Breast epithelium (tissue), 4 donors: ENCODE results near the gene SNTB2. TPM values are rescaled to one million over a fixed set of nuclear protein-coding genes. Genes with fewer than 3 reads are reported as not detected.
"Not testable (repeated sequence)": the region's sequence is repeated elsewhere in the genome, so short reads cannot be mapped to it uniquely, and the experiment has no call there.

Experiments
- DNase-seq, 2 donors: peaks; one replicate each; pipeline ENCODE4 v3.0.0-alpha.2; 2019; ENCODE audit warnings: low spot score in 2 of 2
- H3K27ac ChIP-seq, 2 donors: fragments of 200-600 bp; sonication (generic) in 1 of 2; one replicate each; pipeline ENCODE4 v1.5.1; 2016 to 2019; ENCODE audit warnings: mild to moderate bottlenecking in 1 of 2
- H3K27me3 ChIP-seq, 2 donors: fragments of 200-600 bp; sonication (generic) in 1 of 2; one replicate each; pipeline versions ENCODE4 v1.5.1 to v1.6.0; 2017 to 2019; ENCODE audit warnings: control low read depth in 1 of 2, mild to moderate bottlenecking in 1 of 2
- H3K36me3 ChIP-seq: fragments of 200-600 bp; one replicate; pipeline ENCODE4 v1.5.1; 2019
- H3K4me1 ChIP-seq, 2 donors: fragments of 200-600 bp; sonication (generic); one replicate each; pipeline ENCODE4 v1.5.1; 2016 to 2019; ENCODE audit warnings: control low read depth in 1 of 2
- H3K4me3 ChIP-seq, 3 donors: fragments of 200-600 bp; sonication (generic); 1 replicate in 2 of 3; 2 replicates in 1 of 3; pipeline ENCODE4 v1.5.1; 2016 to 2019; ENCODE audit warnings: mild to moderate bottlenecking in 3 of 3, moderate library complexity in 2 of 3
- H3K9me3 ChIP-seq, 2 donors: fragments of 200-600 bp; sonication (generic) in 1 of 2; one replicate each; pipeline ENCODE4 v1.5.1; 2016 to 2019; ENCODE audit warnings: control low read depth in 1 of 2
- POLR2A ChIP-seq: fragments of 450-650 bp; IDR thresholded peaks from one replicate; pipeline ENCODE4 v1.6.1; 2016; ENCODE audit warnings: antibody characterized with exemption, mild to moderate bottlenecking, moderate library complexity
- POLR2AphosphoS5 ChIP-seq, 3 donors: sonication (generic); formaldehyde crosslinking; IDR thresholded peaks; one replicate each; pipeline ENCODE4 v1.6.1; 2017; ENCODE audit warnings: antibody characterized with exemption in 3 of 3
- intact Hi-C: fragments of 100-400 bp; cut with DNase I; formaldehyde crosslinking; loops from one replicate; pipeline ENCODE4 v1.15.1; 2023; ENCODE audit warnings: low total_unique reads
- total RNA-seq, 3 donors: library from RNA; depleted of rRNA; stranded (reverse); fragments of >200 nt; gene quantifications; one replicate each; pipeline ENCODE4 v1.1.0, GENCODE V29; 2016
- TF ChIP-seq, protein P1 (sequence below), 3 donors: fragments of 450-650 bp; IDR thresholded peaks; one replicate each; pipeline ENCODE4 v1.5.1; 2016 to 2017; ENCODE audit warnings: antibody characterized with exemption in 3 of 3, mild to moderate bottlenecking in 3 of 3, moderate library complexity in 3 of 3

SNTB2 gene
- total RNA-seq, 3 donors from 2014 or later: 29.8 to 78.1 (median 36.6) TPM

- Histone ChIP-seq H3K27ac (no peak overlapping the region), H3K27me3 (no peaks in the 10 kb centered on the region), H3K36me3 (peaks cover 4% of the 10 kb centered on the region), H3K4me1 (no peaks in the 10 kb centered on the region), H3K9me3 (no peaks in the 10 kb centered on the region), H3K4me3 (no peak overlapping the region)
- intact Hi-C loops: no loop called here
- DNase-seq: no peak
- TF ChIP-seq, protein P1, sequence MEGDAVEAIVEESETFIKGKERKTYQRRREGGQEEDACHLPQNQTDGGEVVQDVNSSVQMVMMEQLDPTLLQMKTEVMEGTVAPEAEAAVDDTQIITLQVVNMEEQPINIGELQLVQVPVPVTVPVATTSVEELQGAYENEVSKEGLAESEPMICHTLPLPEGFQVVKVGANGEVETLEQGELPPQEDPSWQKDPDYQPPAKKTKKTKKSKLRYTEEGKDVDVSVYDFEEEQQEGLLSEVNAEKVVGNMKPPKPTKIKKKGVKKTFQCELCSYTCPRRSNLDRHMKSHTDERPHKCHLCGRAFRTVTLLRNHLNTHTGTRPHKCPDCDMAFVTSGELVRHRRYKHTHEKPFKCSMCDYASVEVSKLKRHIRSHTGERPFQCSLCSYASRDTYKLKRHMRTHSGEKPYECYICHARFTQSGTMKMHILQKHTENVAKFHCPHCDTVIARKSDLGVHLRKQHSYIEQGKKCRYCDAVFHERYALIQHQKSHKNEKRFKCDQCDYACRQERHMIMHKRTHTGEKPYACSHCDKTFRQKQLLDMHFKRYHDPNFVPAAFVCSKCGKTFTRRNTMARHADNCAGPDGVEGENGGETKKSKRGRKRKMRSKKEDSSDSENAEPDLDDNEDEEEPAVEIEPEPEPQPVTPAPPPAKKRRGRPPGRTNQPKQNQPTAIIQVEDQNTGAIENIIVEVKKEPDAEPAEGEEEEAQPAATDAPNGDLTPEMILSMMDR (IDR thresholded peaks at IDR 0.05): no peak
- TF ChIP-seq POLR2A (no peak), POLR2AphosphoS5 (IDR thresholded peaks at IDR 0.05) (no peak)
Measured at GRCh38 chr16:69143116-69143515, 43.8 kb upstream of the SNTB2 start.

DNA sequence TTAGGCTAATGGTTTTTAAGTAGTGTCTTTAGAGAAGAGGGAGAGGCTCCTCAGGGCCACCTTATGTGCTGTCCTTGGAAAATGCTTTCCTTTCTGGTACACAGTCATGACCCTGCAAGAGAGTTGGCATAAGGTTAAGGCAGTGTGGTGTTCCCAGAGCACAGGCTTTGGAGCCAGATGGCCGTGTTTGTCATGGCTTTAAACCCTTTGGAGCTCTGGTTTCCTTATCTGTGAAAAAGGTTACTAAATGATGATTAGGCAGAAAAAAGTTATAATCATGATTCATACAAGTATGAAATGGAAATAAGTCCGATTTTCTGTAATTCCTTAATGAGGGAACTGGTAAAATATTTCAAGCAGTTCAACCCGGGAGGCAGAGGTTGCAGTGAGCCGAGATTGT is 41.3 kb upstream of the SNTB2 start:
- Histone ChIP-seq H3K36me3 (peaks cover 4% of the 10 kb centered on the region), H3K9me3 (no peaks in the 10 kb centered on the region), H3K27ac (no peak overlapping the region), H3K4me3 (no peak overlapping the region), H3K27me3 (no peaks in the 10 kb centered on the region), H3K4me1 (no peaks in the 10 kb centered on the region)
- intact Hi-C loops: no loop called here
- TF ChIP-seq, protein P1 (IDR thresholded peaks at IDR 0.05): no peak
- no peak for TF ChIP-seq POLR2A
- no peak for TF ChIP-seq POLR2AphosphoS5 (IDR thresholded peaks at IDR 0.05)
- no peak for DNase-seq

GRCh38 chr16:69149621-69150020 is 37.3 kb upstream of the SNTB2 start:
- H3K9me3 ChIP-seq, H3K27me3 ChIP-seq, H3K27ac ChIP-seq, H3K4me1 ChIP-seq, H3K36me3 ChIP-seq, DNase-seq, H3K4me3 ChIP-seq: not testable (repeated sequence)
- intact Hi-C loops: loop anchor here (10.0 kb wide), 1 partner anchor 165 kb away; the partner anchor contains the start of gene VPS4A

DNA sequence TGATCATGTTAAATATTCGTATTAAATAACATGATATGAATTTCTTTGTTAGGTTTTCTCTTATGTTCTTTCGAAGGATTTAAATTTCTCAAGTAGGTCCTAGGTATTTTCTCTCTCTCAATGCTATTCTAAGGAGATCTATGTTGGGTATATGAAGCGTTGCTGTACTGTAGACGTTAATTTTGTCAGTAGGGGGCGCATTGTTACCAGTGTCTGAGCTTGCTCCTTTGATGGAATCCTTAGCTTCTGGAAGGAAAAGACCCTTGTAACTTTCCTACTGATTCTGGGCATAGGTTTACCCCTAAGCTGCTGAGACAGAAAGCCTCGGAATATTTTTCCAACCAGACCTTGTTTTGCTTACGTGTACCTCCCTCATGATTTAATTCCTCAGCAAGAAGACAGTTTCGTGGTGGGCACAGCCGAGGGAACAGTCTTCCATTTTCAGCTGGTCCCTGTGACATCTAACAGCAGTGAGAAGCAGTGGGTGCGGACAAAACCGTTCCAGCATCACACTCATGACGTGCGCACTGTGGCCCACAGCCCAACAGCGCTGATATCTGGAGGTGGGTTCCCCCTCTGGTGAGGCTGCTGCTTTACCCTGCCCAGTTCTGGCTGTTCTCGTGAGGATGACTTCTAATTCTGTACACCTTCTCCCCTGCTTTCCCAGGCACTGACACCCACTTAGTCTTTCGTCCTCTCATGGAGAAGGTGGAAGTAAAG is 36.7 kb upstream of the SNTB2 start:
- no peaks in the 10 kb centered on the region for H3K4me1 ChIP-seq
- no peaks in the 10 kb centered on the region for H3K36me3 ChIP-seq
- H3K9me3 ChIP-seq: no peaks in the 10 kb centered on the region
- DNase-seq: no peak
- peak overlapping the region in 1 of 2 donors; percentile 19 for H3K27ac ChIP-seq
- TF ChIP-seq POLR2AphosphoS5 (IDR thresholded peaks at IDR 0.05) (no peak), POLR2A (no peak)
- TF ChIP-seq, protein P1 (IDR thresholded peaks at IDR 0.05): peak; percentile 75 to 83 (median 76)
- no peak overlapping the region for H3K4me3 ChIP-seq
- intact Hi-C loops: loop anchor here (10.0 kb wide), 1 partner anchor 164 kb away; the partner anchor contains the start of gene VPS4A
- H3K27me3 ChIP-seq: no peaks in the 10 kb centered on the region

DNA sequence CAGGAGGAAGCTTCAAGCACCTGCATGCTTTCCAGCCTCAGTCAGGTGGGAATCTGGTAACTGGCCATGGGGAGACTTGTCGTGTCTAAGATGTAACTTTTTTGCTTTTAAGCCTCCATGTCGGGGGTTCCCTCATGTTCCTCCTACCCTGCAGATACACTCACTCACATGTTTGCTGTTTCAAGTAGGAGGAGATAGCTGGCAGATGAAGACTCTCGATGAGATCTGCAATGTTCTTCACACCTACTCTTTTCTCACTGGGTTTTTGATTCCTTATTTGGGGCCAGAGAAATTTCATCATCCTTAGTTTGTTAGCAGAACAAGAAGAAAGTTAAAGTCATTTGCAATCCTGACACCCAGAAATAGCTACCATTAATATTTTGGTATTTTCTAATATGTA is 29.8 kb upstream of the SNTB2 start:
- no peak overlapping the region for H3K4me3 ChIP-seq
- H3K4me1 ChIP-seq: no peaks in the 10 kb centered on the region
- DNase-seq: no peak
- H3K27me3 ChIP-seq: no peaks in the 10 kb centered on the region
- no peak overlapping the region for H3K27ac ChIP-seq
- H3K9me3 ChIP-seq: no peaks in the 10 kb centered on the region
- TF ChIP-seq POLR2A (no peak), POLR2AphosphoS5 (IDR thresholded peaks at IDR 0.05) (no peak)
- TF ChIP-seq, protein P1 (IDR thresholded peaks at IDR 0.05): no peak
- intact Hi-C loops: loop anchor here (10.0 kb wide), 1 partner anchor 158 kb away; the partner anchor contains the start of gene VPS4A
- no peaks in the 10 kb centered on the region for H3K36me3 ChIP-seq
